K562 (cell line): ENCODE results near the gene GARIN5B. TPM values are rescaled to one million over a fixed set of nuclear protein-coding genes. Genes with fewer than 3 reads are reported as not detected.

Source experiments
- AFF1 ChIP-seq, 2 experiments: fragments of 450-650 bp; IDR thresholded peaks; 2 replicates each; pipeline ENCODE4 v1.6.1; 2018; ENCODE audit warnings: mild to moderate bottlenecking in 2 of 2, low read depth in 1 of 2; ENCODE audit not compliant: partially characterized antibody in 2 of 2
- ETS1 ChIP-seq: conservative IDR thresholded peaks from 2 replicates; pipeline ENCODE4 v1.6.1; 2011; ENCODE audit warnings: low read depth, mild to moderate bottlenecking, low read length; ENCODE audit not compliant: control insufficient read depth
- EZH2 ChIP-seq: IDR thresholded peaks from 2 replicates; pipeline ENCODE4 v1.6.1; 2012; ENCODE audit warnings: low read depth, mild to moderate bottlenecking, inconsistent platforms, low read length, borderline replicate concordance
- HDAC1 ChIP-seq, 2 experiments: fragments of 450-650 bp; IDR thresholded peaks; 2 replicates each; pipeline ENCODE4 v1.6.1; 2016 to 2017; ENCODE audit warnings: inconsistent platforms in 1 of 2, mild to moderate bottlenecking in 1 of 2, moderate library complexity in 1 of 2
- KDM4B ChIP-seq, 2 experiments: fragments of 450-650 bp in 1 of 2; sonication (generic) in 1 of 2; IDR thresholded peaks; 2 replicates each; pipeline ENCODE4 v1.6.1; 2016 to 2017; ENCODE audit warnings: borderline replicate concordance in 2 of 2, antibody characterized with exemption in 1 of 2, low read depth in 1 of 2, mild to moderate bottlenecking in 1 of 2
- MCM5 ChIP-seq: fragments of 450-650 bp; IDR thresholded peaks from 2 replicates; pipeline ENCODE4 v1.6.1; 2016; ENCODE audit warnings: low read depth
- RAD21 ChIP-seq, 2 experiments: fragments of 250-450 bp in 1 of 2; fragments of 450-650 bp in 1 of 2; sonication (Bioruptor Pico) in 1 of 2; formaldehyde crosslinking in 1 of 2; IDR thresholded peaks in 1 of 2; conservative IDR thresholded peaks in 1 of 2; 2 replicates each; pipeline versions ENCODE4 v1.4.0 to v1.8.0; 2020 to 2022; ENCODE audit warnings: mild to moderate bottlenecking in 2 of 2, moderate library complexity in 1 of 2
- RERE ChIP-seq: sonication (generic); formaldehyde crosslinking; IDR thresholded peaks from 2 replicates; pipeline ENCODE4 v1.8.0; 2023; ENCODE audit warnings: missing genetic modification reagents, mild to moderate bottlenecking, borderline replicate concordance
- RHOXF2B ChIP-seq: fragments of 250-450 bp; sonication (Bioruptor Pico); conservative IDR thresholded peaks from 2 replicates; pipeline ENCODE4 v1.5.1; 2021
- SNRNP70 ChIP-seq: fragments of 200-400 bp; formaldehyde crosslinking; optimal IDR thresholded peaks from 2 replicates; pipeline ENCODE3; 2017; ENCODE audit warnings: low read depth, low read length
- ZBTB11 ChIP-seq, 3 experiments: fragments of 200-800 bp in 1 of 3; fragments of 250-450 bp in 1 of 3; fragments of 450-650 bp in 1 of 3; sonication (Bioruptor Pico) in 1 of 3; sonication (Bioruptor generic) in 1 of 3; formaldehyde crosslinking in 1 of 3; IDR thresholded peaks; 2 replicates each; pipeline versions ENCODE4 v1.6.1 to v1.8.0; 2016 to 2022; ENCODE audit warnings: mild to moderate bottlenecking in 2 of 3, missing genetic modification characterization in 2 of 3, missing compliant biosample characterization in 1 of 3, moderate library complexity in 1 of 3
- ZNF57 ChIP-seq: fragments of 450-650 bp; formaldehyde crosslinking; IDR thresholded peaks from 2 replicates; pipeline ENCODE4 v1.4.0; 2020; ENCODE audit warnings: mild to moderate bottlenecking, moderate library complexity
- polyA plus RNA-seq, 8 experiments: library from polyadenylated mRNA; depleted of rRNA in 4 of 8; stranded (reverse) in 5 of 8; unstranded in 3 of 8; fragments of >200 nt; fragmentation: Nextera tagmentation in 2 of 8; fragmentation: Illumina TruSeq in 1 of 8; extraction: Ambion mirVana in 2 of 8; extraction: Trizol in 1 of 8; gene quantifications; 2 replicates each; pipeline versions ENCODE4 v1.2.1 to v1.2.3, GENCODE V29; 2011 to 2014; ENCODE audit warnings: inconsistent platforms in 1 of 8, missing spikeins in 1 of 8
- total RNA-seq, 7 experiments: library from RNA; depleted of rRNA in 6 of 7; stranded (reverse); fragments of >200 nt in 6 of 7; fragmentation: Illumina TruSeq in 2 of 7; extraction: Trizol in 2 of 7; gene quantifications; 2 replicates each; pipeline versions ENCODE4 v1.2.1 to v1.2.3, GENCODE V29; 2011 to 2021; ENCODE audit warnings: low replicate concordance in 1 of 7

Gene GARIN5B
- total and polyA plus RNA-seq, 9 of the 15 experiments (the other 6 are each of a cell fraction or from before 2014, with no cell fraction given) = not detected

GRCh38 chr19:55319785-55320184 lies 43.3 kb downstream of the GARIN5B start (continued):
- TF ChIP-seq RAD21 (CRISPR knock-in tag; conservative IDR thresholded peaks at IDR 0.05 in 1 of 2, IDR thresholded peaks at IDR 0.05 in 1 of 2) = no peak
- TF ChIP-seq MCM5 = no peak
- peak; percentile 94 for TF ChIP-seq ETS1
- TF ChIP-seq ZBTB11 (CRISPR knock-in tag; IDR thresholded peaks at IDR 0.05) = 0 out of 6 replicates have a peak, but pooled peaks of 1 of the 3 experiments have one; percentile 33
- no peak for TF ChIP-seq KDM4B (IDR thresholded peaks at IDR 0.05; ENCODE audit: borderline replicate concordance in 2 of 2, low read depth in 1 of 2)
- no peak for TF ChIP-seq RERE
- peak in 1 of 2 experiments; percentile 98 for TF ChIP-seq AFF1 (IDR thresholded peaks at IDR 0.05; ENCODE audit: low read depth in 1 of 2, partially characterized antibody in 2 of 2)
- no peak for TF ChIP-seq SNRNP70
- no peak for TF ChIP-seq HDAC1 (IDR thresholded peaks at IDR 0.05)
- TF ChIP-seq EZH2 = no peak
- no peak for TF ChIP-seq RHOXF2B
- no peak for TF ChIP-seq ZNF57 (CRISPR knock-in tag)
